Tongue (tissue), 2 donors: ENCODE measurements around the gene POLR2I. TPM values are rescaled to one million over a fixed set of nuclear protein-coding genes. Genes with fewer than 3 reads are reported as not detected.
"Not testable (repeated sequence)": the region's sequence is repeated elsewhere in the genome, so short reads cannot be mapped to it uniquely, and the experiment has no call there.

ENCODE experiments used
- DNase-seq: peaks from one replicate; pipeline ENCODE4 v3.0.0-alpha.2; 2015
- total RNA-seq: library from RNA; depleted of rRNA; stranded (reverse); fragments of >200 nt; gene quantifications from one replicate; pipeline ENCODE4 v1.2.3, GENCODE V29; 2014

POLR2I gene
- 35.9 TPM for total RNA-seq

GRCh38 chr19:36114721-36115452, at the start of gene POLR2I:
Gene POLR2I, minus strand, starts transcription at chr19:36114875. Its CDS starts 19 bp downstream, at chr19:36114856.
- peak; percentile 100 for DNase-seq

GRCh38 chr19:36163813-36164212, 49.1 kb upstream of the POLR2I start:
- no peak for DNase-seq

GRCh38 chr19:36160821-36161596, 46.3 kb upstream of the POLR2I start:
- no peak for DNase-seq

GRCh38 chr19:36153126-36153525, 38.5 kb upstream of the POLR2I start:
- no peak for DNase-seq

- peak; percentile 91 for DNase-seq
Observed at GRCh38 chr19:36152352-36153091, 37.8 kb upstream of the POLR2I start, which contains the start of gene COX7A1. Gene COX7A1, minus strand, starts transcription at chr19:36152447. Its CDS starts 40 bp downstream, at chr19:36152407.

GRCh38 chr19:36152019-36152351, 37.3 kb upstream of the POLR2I start:
- DNase-seq, result no peak

GRCh38 chr19:36151144-36152018, 36.7 kb upstream of the POLR2I start:
- DNase-seq, result peak; percentile 78

GRCh38 chr19:36150586-36150985, 35.9 kb upstream of the POLR2I start:
- no peak for DNase-seq

- peak; percentile 28 for DNase-seq
Observed at GRCh38 chr19:36149673-36150406, 35.2 kb upstream of the POLR2I start.

GRCh38 chr19:36144624-36145023, 29.9 kb upstream of the POLR2I start:
- no peak for DNase-seq

- DNase-seq, result no peak
Observed at GRCh38 chr19:36142496-36142895, 27.8 kb upstream of the POLR2I start.

- no peak for DNase-seq
Observed at GRCh38 chr19:36142046-36142445, 27.4 kb upstream of the POLR2I start.

GRCh38 chr19:36141039-36141927, 26.6 kb upstream of the POLR2I start:
- peak; percentile 89 for DNase-seq

GRCh38 chr19:36140304-36141038, 25.8 kb upstream of the POLR2I start:
- peak; percentile 85 for DNase-seq

- peak; percentile 99 for DNase-seq
Observed at GRCh38 chr19:36139473-36140303, 25.0 kb upstream of the POLR2I start, which contains the start of gene CAPNS1. Gene CAPNS1, plus strand, starts transcription at chr19:36140066. Its CDS starts 946 bp downstream, at chr19:36141012.

GRCh38 chr19:36139120-36139472, 24.4 kb upstream of the POLR2I start:
- no peak for DNase-seq

- peak; percentile 42 for DNase-seq
Observed at GRCh38 chr19:36136964-36137686, 22.4 kb upstream of the POLR2I start.

GRCh38 chr19:36134867-36135266, 20.2 kb upstream of the POLR2I start:
- DNase-seq, result not testable (repeated sequence)
